H9 (cell line): ENCODE measurements around the gene VIPR1. TPM values are rescaled to one million over a fixed set of nuclear protein-coding genes. Genes with fewer than 3 reads are reported as not detected.

Source experiments
- DNase-seq: peaks from one replicate; pipeline ENCODE4 v3.0.0-alpha.2; 2017
- H2AFZ ChIP-seq: one replicate; pipeline ENCODE4 v1.6.1; 2013; ENCODE audit warnings: mild to moderate bottlenecking, low read length, control low read depth, moderate library complexity
- H2AK5ac ChIP-seq: 2 replicates; pipeline ENCODE4 v1.6.1; 2013; ENCODE audit warnings: low read length, control low read depth, mixed read lengths; ENCODE audit not compliant: insufficient read length
- H2BK120ac ChIP-seq: one replicate; pipeline ENCODE4 v1.6.1; 2013; ENCODE audit warnings: low read depth, mild to moderate bottlenecking, low read length, control low read depth, inconsistent platforms; ENCODE audit not compliant: poor library complexity, severe bottlenecking
- H2BK12ac ChIP-seq: 2 replicates; pipeline ENCODE4 v1.6.1; 2013; ENCODE audit warnings: low read length, control low read depth, mixed read lengths, low read depth; ENCODE audit not compliant: insufficient read length
- H2BK15ac ChIP-seq: 2 replicates; pipeline ENCODE4 v1.6.1; 2013; ENCODE audit warnings: low read depth, low read length, control low read depth
- H2BK20ac ChIP-seq: one replicate; pipeline ENCODE4 v1.6.1; 2013; ENCODE audit warnings: low read depth, mild to moderate bottlenecking, low read length, control low read depth, inconsistent platforms; ENCODE audit not compliant: poor library complexity, severe bottlenecking
- H2BK5ac ChIP-seq: 2 replicates; pipeline ENCODE4 v1.6.1; 2013; ENCODE audit warnings: low read length, control low read depth, mixed read lengths; ENCODE audit not compliant: insufficient read length
- H3K14ac ChIP-seq: 2 replicates; pipeline ENCODE4 v1.6.1; 2013; ENCODE audit warnings: low read length, control low read depth; ENCODE audit not compliant: insufficient read depth
- H3K18ac ChIP-seq: 2 replicates; pipeline ENCODE4 v1.6.1; 2013; ENCODE audit warnings: low read depth, mild to moderate bottlenecking, mixed read lengths, low read length, control low read depth; ENCODE audit not compliant: insufficient read length
- H3K23ac ChIP-seq: 2 replicates; pipeline ENCODE4 v1.6.1; 2013; ENCODE audit warnings: low read length, control low read depth, mixed read lengths, low read depth; ENCODE audit not compliant: insufficient read length
- H3K23me2 ChIP-seq: 2 replicates; pipeline ENCODE4 v1.6.1; 2013; ENCODE audit warnings: low read depth, mild to moderate bottlenecking, mixed read lengths, low read length, control low read depth; ENCODE audit not compliant: insufficient read length, poor library complexity, severe bottlenecking
- H3K27ac ChIP-seq: 2 replicates; pipeline ENCODE4 v1.5.1; 2013; ENCODE audit warnings: low read length, control low read depth, mixed read lengths, low read depth; ENCODE audit not compliant: insufficient read length
- H3K27me3 ChIP-seq: 2 replicates; pipeline ENCODE4 v1.6.1; 2013; ENCODE audit warnings: low read length, control low read depth, inconsistent platforms; ENCODE audit not compliant: insufficient read depth
- H3K4ac ChIP-seq: 2 replicates; pipeline ENCODE4 v1.6.1; 2013; ENCODE audit warnings: low read depth, mild to moderate bottlenecking, control low read depth, inconsistent platforms, low read length, moderate library complexity
- H3K4me1 ChIP-seq: 2 replicates; pipeline ENCODE4 v1.6.1; 2013; ENCODE audit warnings: low read length, control low read depth, inconsistent platforms; ENCODE audit not compliant: insufficient read depth
- H3K4me2 ChIP-seq: 2 replicates; pipeline ENCODE4 v1.6.1; 2013; ENCODE audit warnings: low read length, control low read depth, mixed read lengths; ENCODE audit not compliant: insufficient read length, insufficient read depth
- H3K56ac ChIP-seq: 2 replicates; pipeline ENCODE4 v1.6.1; 2013; ENCODE audit warnings: low read depth, mild to moderate bottlenecking, mixed read lengths, low read length, control low read depth; ENCODE audit not compliant: insufficient read length
- H3K79me1 ChIP-seq: 2 replicates; pipeline ENCODE4 v1.6.1; 2013; ENCODE audit warnings: low read depth, mild to moderate bottlenecking, moderate library complexity, low read length, control low read depth, inconsistent platforms; ENCODE audit not compliant: insufficient read depth, poor library complexity, severe bottlenecking
- H3K79me2 ChIP-seq: 2 replicates; pipeline ENCODE4 v1.6.1; 2013; ENCODE audit warnings: low read length, control low read depth, inconsistent platforms; ENCODE audit not compliant: insufficient read depth
- H3K9ac ChIP-seq: 2 replicates; pipeline ENCODE4 v1.6.1; 2013; ENCODE audit warnings: low read length, control low read depth, mixed read lengths; ENCODE audit not compliant: insufficient read length; ENCODE audit errors: extremely low read depth
- H3K9me3 ChIP-seq: one replicate; pipeline ENCODE4 v1.6.1; 2013; ENCODE audit warnings: low read depth, low read length, inconsistent platforms; ENCODE audit not compliant: control insufficient read depth
- H3T11ph ChIP-seq: one replicate; pipeline ENCODE4 v1.6.1; 2013; ENCODE audit warnings: mild to moderate bottlenecking, low read length, control low read depth, inconsistent platforms
- H4K20me1 ChIP-seq: one replicate; pipeline ENCODE4 v1.6.1; 2013; ENCODE audit not compliant: control insufficient read depth, insufficient read length, insufficient read depth
- H4K5ac ChIP-seq: 2 replicates; pipeline ENCODE4 v1.6.1; 2013; ENCODE audit warnings: low read depth, mild to moderate bottlenecking, mixed read lengths, low read length, control low read depth; ENCODE audit not compliant: insufficient read length
- H4K8ac ChIP-seq: replicated peaks from 2 replicates; pipeline ENCODE4 v1.6.1; 2013; ENCODE audit warnings: low read length, control low read depth, mixed read lengths, low read depth; ENCODE audit not compliant: insufficient read length
- H4K91ac ChIP-seq: 2 replicates; pipeline ENCODE4 v1.6.1; 2013; ENCODE audit warnings: low read depth, mild to moderate bottlenecking, moderate library complexity, mixed read lengths, low read length, control low read depth; ENCODE audit not compliant: insufficient read length
- H3K27ac Mint-ChIP-seq, 3 experiments: 2 replicates in 2 of 3; 3 replicates in 1 of 3; pipeline ENCODE4 v1.8.0; 2020 to 2021; ENCODE audit warnings: mixed read lengths in 3 of 3, mild to moderate bottlenecking in 1 of 3, moderate library complexity in 1 of 3
- H3K27me3 Mint-ChIP-seq: 2 replicates; pipeline ENCODE4 v1.8.0; 2021; ENCODE audit warnings: low read depth, mild to moderate bottlenecking, moderate library complexity, mixed read lengths
- H3K36me3 Mint-ChIP-seq, 3 experiments: 2 replicates in 2 of 3; 3 replicates in 1 of 3; pipeline ENCODE4 v1.8.0; 2020 to 2021; ENCODE audit warnings: low read depth in 3 of 3, mixed read lengths in 3 of 3; ENCODE audit not compliant: insufficient read depth in 1 of 3
- H3K4me1 Mint-ChIP-seq, 2 experiments: 2 replicates each; pipeline ENCODE4 v1.8.0; 2020; ENCODE audit warnings: mixed read lengths in 2 of 2
- H3K4me3 Mint-ChIP-seq, 2 experiments: 2 replicates in 1 of 2; 3 replicates in 1 of 2; pipeline ENCODE4 v1.8.0; 2020 to 2021; ENCODE audit warnings: mild to moderate bottlenecking in 2 of 2, mixed read lengths in 2 of 2, moderate library complexity in 1 of 2
- H3K9me3 Mint-ChIP-seq, 2 experiments: 2 replicates in 1 of 2; 3 replicates in 1 of 2; pipeline ENCODE4 v1.8.0; 2020; ENCODE audit warnings: mild to moderate bottlenecking in 2 of 2, mixed read lengths in 2 of 2, moderate library complexity in 1 of 2
- CTCF ChIP-seq: fragments of 200-600 bp; sonication (generic); conservative IDR thresholded peaks from 3 replicates; pipeline ENCODE4 v1.8.0; 2021; ENCODE audit warnings: antibody characterized with exemption, mild to moderate bottlenecking
- WGBS: extraction: QIAGEN DNeasy Blood & Tissue Kit; methylation state at CpG from one replicate; pipeline ENCODE4 v1.1.7; 2013; ENCODE audit warnings: missing lambda C conversion rate, low lambda C conversion rate, mixed read lengths; ENCODE audit not compliant: insufficient read length; ENCODE audit errors: extremely low coverage; 5-methylcytosine and 5-hydroxymethylcytosine counted together
- total RNA-seq: library from RNA; stranded (reverse); gene quantifications from 2 replicates; pipeline ENCODE4 v1.2.1, GENCODE V29; 2021

The VIPR1 gene
- total RNA-seq, 1 experiment from 2014 or later: 6.5 TPM

DNA sequence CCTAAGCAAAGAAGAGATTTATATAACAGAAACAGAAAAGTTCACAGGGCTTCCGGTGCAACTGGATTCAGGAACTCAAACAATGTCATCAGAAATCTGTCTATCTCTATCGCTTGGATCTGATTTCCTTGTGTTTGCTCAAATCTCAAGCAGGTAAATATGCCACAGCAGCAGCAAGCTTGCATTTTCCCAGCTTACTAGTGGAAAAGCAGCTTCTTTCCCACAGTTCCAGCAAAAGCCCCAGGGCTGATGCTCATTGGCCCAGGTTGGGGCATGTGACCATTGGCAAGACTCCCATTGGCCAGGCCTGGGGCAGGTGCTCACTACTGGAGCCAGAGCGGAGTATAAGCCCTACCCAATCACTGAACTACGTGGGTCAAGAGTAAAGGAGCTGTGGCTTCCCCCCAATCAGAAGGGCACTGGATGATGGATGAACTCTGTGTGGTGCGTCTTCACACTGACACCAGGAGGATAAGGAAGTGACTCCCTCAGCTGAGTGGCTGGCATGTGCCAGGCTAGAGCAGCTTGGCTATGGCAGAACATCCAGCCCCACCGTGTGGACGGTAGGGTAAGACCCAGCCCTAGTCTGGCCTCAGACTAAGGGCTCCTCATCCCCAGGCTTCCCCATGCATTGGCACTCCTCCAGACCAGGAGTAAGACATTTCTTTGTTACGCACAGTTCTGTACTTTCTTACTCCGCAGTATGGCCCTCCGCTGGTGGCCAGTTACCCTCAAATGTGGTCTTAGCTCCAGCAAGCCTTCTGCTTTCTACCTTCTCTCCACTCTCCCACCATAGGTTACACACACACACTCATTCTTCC is 13.1 kb upstream of the VIPR1 start:
- peaks cover 16 to 17% of the 10 kb centered on the region in 2 experiments for H3K4me1 Mint-ChIP-seq
- H2AFZ ChIP-seq: no peak overlapping the region

More for the DNA sequence above, 13.1 kb upstream of the VIPR1 start:
- H3K27ac ChIP-seq: no peak overlapping the region
- no peak overlapping the region for H3K23ac ChIP-seq
- H4K8ac ChIP-seq: no peak overlapping the region
- no peak overlapping the region for H3T11ph ChIP-seq
- H4K91ac ChIP-seq: no peak overlapping the region
- Mint-ChIP-seq H3K4me3 (no peak overlapping the region), H3K9me3 (no peaks in the 10 kb centered on the region; a peak in 1 of 5 replicates), H3K36me3 (no peaks in the 10 kb centered on the region), H3K27ac (no peak overlapping the region), H3K27me3 (peaks cover 25% of the 10 kb centered on the region)
- H3K4ac ChIP-seq: no peak overlapping the region
- no peak overlapping the region for H2BK12ac ChIP-seq
- no CpG with 5 or more reads among the region's 10 CpGs for WGBS
- no peak overlapping the region for H3K56ac ChIP-seq
- TF ChIP-seq CTCF: no peak
- no peak overlapping the region for H3K14ac ChIP-seq
- H3K27me3 ChIP-seq: no peaks in the 10 kb centered on the region
- no peaks in the 10 kb centered on the region for H3K23me2 ChIP-seq
- no peak overlapping the region for H2BK15ac ChIP-seq
- H4K5ac ChIP-seq: no peak overlapping the region
- H3K79me2 ChIP-seq: no peaks in the 10 kb centered on the region
- H3K9me3 ChIP-seq: no peaks in the 10 kb centered on the region
- peaks cover 3% of the 10 kb centered on the region; the same call in 1 of the 2 replicates for H3K4me1 ChIP-seq
- no peaks in the 10 kb centered on the region for H4K20me1 ChIP-seq
- no peak overlapping the region for H2AK5ac ChIP-seq
- H3K79me1 ChIP-seq: no peaks in the 10 kb centered on the region
- no peak overlapping the region for H3K18ac ChIP-seq
- no peak overlapping the region for H3K9ac ChIP-seq
- H2BK120ac ChIP-seq: no peak overlapping the region
- no peak overlapping the region for H3K4me2 ChIP-seq
- DNase-seq: peak; percentile 19
- H2BK20ac ChIP-seq: no peak overlapping the region
- no peak overlapping the region for H2BK5ac ChIP-seq
